Mucosa of rectum (tissue), 2 donors: Measurements from ENCODE around the gene ZNF578.

Source experiments
- H3K27ac ChIP-seq, 2 donors: one replicate each; pipeline ENCODE4 v1.7.0; 2013; ENCODE audit warnings: inconsistent platforms in 2 of 2, low read depth in 2 of 2, low read length in 2 of 2
- H3K27me3 ChIP-seq, 2 donors: one replicate each; pipeline ENCODE4 v1.7.0; 2013; ENCODE audit warnings: low read length in 2 of 2; ENCODE audit not compliant: control insufficient read depth in 2 of 2, insufficient read depth in 2 of 2
- H3K36me3 ChIP-seq, 2 donors: one replicate each; pipeline ENCODE4 v1.7.0; 2013; ENCODE audit warnings: low read length in 2 of 2; ENCODE audit not compliant: control insufficient read depth in 2 of 2, insufficient read depth in 2 of 2
- H3K4me1 ChIP-seq, 2 donors: one replicate each; pipeline ENCODE4 v1.7.0; 2013; ENCODE audit warnings: low read length in 2 of 2, mild to moderate bottlenecking in 1 of 2; ENCODE audit not compliant: control insufficient read depth in 2 of 2, insufficient read depth in 2 of 2
- H3K4me3 ChIP-seq, 2 donors: one replicate each; pipeline ENCODE4 v1.7.0; 2013; ENCODE audit warnings: low read length in 2 of 2
- H3K9ac ChIP-seq, 2 donors: one replicate each; pipeline ENCODE4 v1.7.0; 2013; ENCODE audit warnings: low read length in 2 of 2, low read depth in 1 of 2, mild to moderate bottlenecking in 1 of 2
- H3K9me3 ChIP-seq, 2 donors: one replicate each; pipeline ENCODE4 v1.7.0; 2013; ENCODE audit warnings: low read length in 2 of 2; ENCODE audit not compliant: control insufficient read depth in 2 of 2
- donor health status: healthy.
- donor health status: Normal muscosa, but diverticular disease.

Gene ZNF578

GRCh38 chr19:52453324-52454094 is at the start of gene ZNF578:
TSS of gene ZNF578 (plus strand) at chr19:52453553. CDS start at chr19:52501846, 48,293 bp downstream.
- Histone ChIP-seq H3K9me3 (peaks cover 16 to 19% of the 10 kb centered on the region in 2 donors), H3K9ac (no peak within 1 kb of the TSS), H3K27ac (no peak within 1 kb of the TSS)

GRCh38 chr19:52410276-52410675 is 43.1 kb upstream of the ZNF578 start:
- H3K36me3 ChIP-seq, result peaks cover 28 to 58% of the 10 kb centered on the region in 2 donors
- peaks cover 34 to 42% of the 10 kb centered on the region in 2 donors for H3K9me3 ChIP-seq
- no peak overlapping the region for H3K9ac ChIP-seq
- H3K27ac ChIP-seq, result no peak overlapping the region
- no peaks in the 10 kb centered on the region for H3K4me1 ChIP-seq
- H3K27me3 ChIP-seq, result no peaks in the 10 kb centered on the region
- no peak overlapping the region for H3K4me3 ChIP-seq

More at GRCh38 chr19:52453324-52454094, at the start of gene ZNF578:
- Histone ChIP-seq H3K27me3 (no peaks in the 10 kb centered on the region), H3K4me3 (peak within 1 kb of the TSS; percentile 67 to 82), H3K4me1 (no peaks in the 10 kb centered on the region), H3K36me3 (peaks cover 4 to 5% of the 10 kb centered on the region in 2 donors)

GRCh38 chr19:52415711-52416110 is 37.6 kb upstream of the ZNF578 start:
- Histone ChIP-seq H3K4me1 (no peaks in the 10 kb centered on the region), H3K36me3 (peaks cover 2 to 10% of the 10 kb centered on the region in 2 donors), H3K27me3 (no peaks in the 10 kb centered on the region), H3K4me3 (no peak overlapping the region), H3K9ac (no peak overlapping the region), H3K27ac (no peak overlapping the region), H3K9me3 (peaks cover 43 to 47% of the 10 kb centered on the region in 2 donors)

- no peak within 1 kb of the TSS for H3K27ac ChIP-seq
- no peak within 1 kb of the TSS for H3K4me3 ChIP-seq
- H3K36me3 ChIP-seq, result no peaks in the 10 kb centered on the region
- no peaks in the 10 kb centered on the region for H3K4me1 ChIP-seq
- no peak within 1 kb of the TSS for H3K9ac ChIP-seq
- H3K27me3 ChIP-seq, result no peaks in the 10 kb centered on the region
- H3K9me3 ChIP-seq, result peaks cover 12 to 13% of the 10 kb centered on the region in 2 donors
These were observed 24.4 kb upstream of the ZNF578 start, which contains the start of gene ZNF534 for GRCh38 chr19:52428937-52429336. TSS of gene ZNF534 (plus strand) at chr19:52429148. CDS start at chr19:52431475, 2,327 bp downstream.

- Histone ChIP-seq H3K9me3 (peaks cover 18 to 25% of the 10 kb centered on the region in 2 donors), H3K4me1 (no peaks in the 10 kb centered on the region), H3K36me3 (no peaks in the 10 kb centered on the region), H3K4me3 (no peak overlapping the region), H3K9ac (no peak overlapping the region), H3K27ac (no peak overlapping the region), H3K27me3 (no peaks in the 10 kb centered on the region)
These were observed 11.2 kb upstream of the ZNF578 start for GRCh38 chr19:52442179-52442578.

GRCh38 chr19:52444506-52444905 is 8.8 kb upstream of the ZNF578 start:
- Histone ChIP-seq H3K9ac (no peak overlapping the region), H3K9me3 (peaks cover 13 to 15% of the 10 kb centered on the region in 2 donors), H3K4me3 (no peak overlapping the region), H3K27me3 (no peaks in the 10 kb centered on the region), H3K4me1 (no peaks in the 10 kb centered on the region), H3K36me3 (no peaks in the 10 kb centered on the region), H3K27ac (no peak overlapping the region)

GRCh38 chr19:52451241-52451640 is 2.1 kb upstream of the ZNF578 start:
- Histone ChIP-seq H3K27ac (no peak overlapping the region), H3K27me3 (no peaks in the 10 kb centered on the region), H3K9ac (no peak overlapping the region), H3K4me3 (no peak overlapping the region), H3K9me3 (peaks cover 6 to 21% of the 10 kb centered on the region in 2 donors), H3K4me1 (no peaks in the 10 kb centered on the region), H3K36me3 (no peaks in the 10 kb centered on the region)

- Histone ChIP-seq H3K4me3 (no peak overlapping the region), H3K4me1 (no peaks in the 10 kb centered on the region), H3K9me3 (peaks cover 30 to 31% of the 10 kb centered on the region in 2 donors), H3K27ac (no peak overlapping the region), H3K9ac (no peak overlapping the region), H3K27me3 (no peaks in the 10 kb centered on the region), H3K36me3 (no peaks in the 10 kb centered on the region)
These were observed 11.6 kb downstream of the ZNF578 start for GRCh38 chr19:52464798-52465470.

GRCh38 chr19:52473655-52474350 is 20.4 kb downstream of the ZNF578 start:
- Histone ChIP-seq H3K36me3 (no peaks in the 10 kb centered on the region), H3K9me3 (peaks cover 65 to 66% of the 10 kb centered on the region in 2 donors), H3K27me3 (no peaks in the 10 kb centered on the region)

More at GRCh38 chr19:52473655-52474350, 20.4 kb downstream of the ZNF578 start:
- H3K9ac ChIP-seq, result no peak overlapping the region
- no peak overlapping the region for H3K4me3 ChIP-seq
- no peak overlapping the region for H3K27ac ChIP-seq
- H3K4me1 ChIP-seq, result no peaks in the 10 kb centered on the region
